Trophoblast cell (in vitro differentiated cells and primary cell): Measurements from ENCODE around the gene KDM1B.

Experiments used
- DNase-seq, 2 donors: peaks; one replicate each; pipeline ENCODE4 v3.0.0-alpha.2; 2016
- H2AFZ ChIP-seq: 2 replicates; pipeline ENCODE4 v1.6.1; 2013; ENCODE audit warnings: low read length, moderate library complexity, mild to moderate bottlenecking; ENCODE audit not compliant: insufficient read depth, poor library complexity
- H2AK5ac ChIP-seq: 2 replicates; pipeline ENCODE4 v1.6.1; 2013; ENCODE audit warnings: mild to moderate bottlenecking, low read length
- H2BK120ac ChIP-seq: 2 replicates; pipeline ENCODE4 v1.6.1; 2013; ENCODE audit warnings: low read length, mild to moderate bottlenecking, moderate library complexity; ENCODE audit not compliant: insufficient read depth, poor library complexity
- H2BK12ac ChIP-seq: 2 replicates; pipeline ENCODE4 v1.6.1; 2013; ENCODE audit warnings: mild to moderate bottlenecking, low read length, moderate library complexity
- H2BK5ac ChIP-seq: 2 replicates; pipeline ENCODE4 v1.6.1; 2013; ENCODE audit warnings: low read length, low read depth, moderate library complexity, mild to moderate bottlenecking; ENCODE audit not compliant: poor library complexity
- H3K14ac ChIP-seq: 2 replicates; pipeline ENCODE4 v1.6.1; 2013; ENCODE audit warnings: mild to moderate bottlenecking, low read length
- H3K18ac ChIP-seq: 2 replicates; pipeline ENCODE4 v1.6.1; 2013; ENCODE audit warnings: mild to moderate bottlenecking, low read length
- H3K23ac ChIP-seq: 2 replicates; pipeline ENCODE4 v1.6.1; 2013; ENCODE audit warnings: low read length
- H3K27ac ChIP-seq: 2 replicates; pipeline ENCODE4 v1.5.1; 2013; ENCODE audit warnings: low read depth, mild to moderate bottlenecking, inconsistent platforms, low read length, moderate library complexity
- H3K27me3 ChIP-seq: 2 replicates; pipeline ENCODE4 v1.6.1; 2013; ENCODE audit warnings: inconsistent platforms, mild to moderate bottlenecking, low read length, moderate library complexity; ENCODE audit not compliant: insufficient read depth
- H3K36me3 ChIP-seq, 2 experiments: 1 replicate in 1 of 2; 2 replicates in 1 of 2; pipeline ENCODE4 v1.6.1; 2013; ENCODE audit warnings: low read length in 2 of 2, mild to moderate bottlenecking in 2 of 2, moderate library complexity in 1 of 2; ENCODE audit not compliant: insufficient read depth in 2 of 2, control insufficient read depth in 1 of 2
- H3K4ac ChIP-seq: 2 replicates; pipeline ENCODE4 v1.6.1; 2013; ENCODE audit warnings: low read depth, mild to moderate bottlenecking, low read length, moderate library complexity
- H3K4me1 ChIP-seq, 2 experiments: 1 replicate in 1 of 2; 2 replicates in 1 of 2; pipeline ENCODE4 v1.6.1; 2013; ENCODE audit warnings: low read length in 2 of 2, mild to moderate bottlenecking in 2 of 2, moderate library complexity in 1 of 2; ENCODE audit not compliant: insufficient read depth in 2 of 2, control insufficient read depth in 1 of 2
- H3K4me2 ChIP-seq: 2 replicates; pipeline ENCODE4 v1.6.1; 2013; ENCODE audit warnings: inconsistent platforms, mild to moderate bottlenecking, low read length, moderate library complexity
- H3K4me3 ChIP-seq: 2 replicates; pipeline ENCODE4 v1.5.1; 2013; ENCODE audit warnings: mild to moderate bottlenecking, low read depth, low read length, inconsistent platforms
- H3K79me1 ChIP-seq: one replicate; pipeline ENCODE4 v1.6.1; 2013; ENCODE audit warnings: low read length
- H3K79me2 ChIP-seq: 2 replicates; pipeline ENCODE4 v1.6.1; 2013; ENCODE audit warnings: low read length, mild to moderate bottlenecking; ENCODE audit not compliant: control insufficient read depth, insufficient read depth, poor library complexity
- H3K9ac ChIP-seq: 2 replicates; pipeline ENCODE4 v1.6.1; 2013; ENCODE audit warnings: mild to moderate bottlenecking, low read length
- H3K9me3 ChIP-seq: 2 replicates; pipeline ENCODE4 v1.6.1; 2013; ENCODE audit warnings: low read depth, mild to moderate bottlenecking, control low read depth, inconsistent platforms, low read length; ENCODE audit not compliant: insufficient read depth
- H4K12ac ChIP-seq: 2 replicates; pipeline ENCODE4 v1.6.1; 2013; ENCODE audit warnings: low read depth, mild to moderate bottlenecking, low read length, moderate library complexity
- H4K8ac ChIP-seq: 2 replicates; pipeline ENCODE4 v1.6.1; 2013; ENCODE audit warnings: low read depth, mild to moderate bottlenecking, low read length, moderate library complexity
- H4K91ac ChIP-seq: one replicate; pipeline ENCODE4 v1.6.1; 2013; ENCODE audit warnings: low read depth, mild to moderate bottlenecking, low read length, moderate library complexity
- WGBS: extraction: QIAGEN DNeasy Blood & Tissue Kit; methylation state at CpG from one replicate; pipeline ENCODE4 v1.1.7; 2013; ENCODE audit warnings: missing lambda C conversion rate; ENCODE audit not compliant: insufficient read length, insufficient coverage; ENCODE audit errors: extremely low coverage; 5-methylcytosine and 5-hydroxymethylcytosine counted together

Gene KDM1B

GRCh38 chr6:18182568-18182967 is 27.3 kb downstream of the KDM1B start:
- no peak overlapping the region for H2AK5ac ChIP-seq
- no peak overlapping the region for H4K91ac ChIP-seq
- no peaks in the 10 kb centered on the region for H3K79me2 ChIP-seq
- H3K79me1 ChIP-seq = no peaks in the 10 kb centered on the region
- H3K4me2 ChIP-seq = no peak overlapping the region
- no peak for DNase-seq
- H2AFZ ChIP-seq = no peak overlapping the region
- no peak overlapping the region for H4K12ac ChIP-seq
- H2BK120ac ChIP-seq = no peak overlapping the region
- H3K23ac ChIP-seq = no peak overlapping the region
- no peak overlapping the region for H3K18ac ChIP-seq
- no peak overlapping the region for H3K14ac ChIP-seq
- H4K8ac ChIP-seq = no peak overlapping the region
- H3K27me3 ChIP-seq = no peaks in the 10 kb centered on the region
- no peak overlapping the region for H3K4ac ChIP-seq
- H3K27ac ChIP-seq = no peak overlapping the region
- no peak overlapping the region for H3K4me3 ChIP-seq
- H3K36me3 ChIP-seq = peaks cover 0 to 1% of the 10 kb centered on the region in 2 experiments
- no peak overlapping the region for H2BK5ac ChIP-seq
- WGBS = no CpG with 5 or more reads among the region's 4 CpGs
- H2BK12ac ChIP-seq = no peak overlapping the region
- no peak overlapping the region for H3K9ac ChIP-seq
- H3K9me3 ChIP-seq = no peaks in the 10 kb centered on the region
- peaks cover 2 to 3% of the 10 kb centered on the region in 2 experiments for H3K4me1 ChIP-seq

- H3K18ac ChIP-seq = no peak overlapping the region
- no peak overlapping the region for H3K4me2 ChIP-seq
- no peak overlapping the region for H2BK12ac ChIP-seq
- no peak overlapping the region for H3K4me3 ChIP-seq
- peaks cover 0 to 1% of the 10 kb centered on the region in 2 experiments for H3K36me3 ChIP-seq
- WGBS = no CpG with 5 or more reads among the region's 4 CpGs
- no peak overlapping the region for H2BK120ac ChIP-seq
- no peak overlapping the region for H4K8ac ChIP-seq
- H2BK5ac ChIP-seq = no peak overlapping the region
- no peak overlapping the region for H2AK5ac ChIP-seq
- no peaks in the 10 kb centered on the region for H3K79me2 ChIP-seq
- H4K91ac ChIP-seq = no peak overlapping the region
- H3K4me1 ChIP-seq = peaks cover 2 to 3% of the 10 kb centered on the region in 2 experiments
- no peaks in the 10 kb centered on the region for H3K27me3 ChIP-seq
- H3K27ac ChIP-seq = no peak overlapping the region
- no peak overlapping the region for H3K23ac ChIP-seq
- H3K79me1 ChIP-seq = no peaks in the 10 kb centered on the region
- no peak overlapping the region for H2AFZ ChIP-seq
- H3K9ac ChIP-seq = no peak overlapping the region
- no peak overlapping the region for H3K4ac ChIP-seq
- DNase-seq = no peak
- no peak overlapping the region for H4K12ac ChIP-seq
- no peak overlapping the region for H3K14ac ChIP-seq
- H3K9me3 ChIP-seq = no peaks in the 10 kb centered on the region
Measured at GRCh38 chr6:18183766-18184165, 28.5 kb downstream of the KDM1B start.

GRCh38 chr6:18185624-18186023 is 30.4 kb downstream of the KDM1B start:
- Histone ChIP-seq H3K9ac (no peak overlapping the region), H2BK120ac (no peak overlapping the region), H3K4me1 (peaks cover 2 to 3% of the 10 kb centered on the region in 2 experiments), H3K14ac (no peak overlapping the region), H4K12ac (no peak overlapping the region), H3K79me1 (no peaks in the 10 kb centered on the region), H3K4ac (no peak overlapping the region), H3K23ac (no peak overlapping the region), H3K27me3 (no peaks in the 10 kb centered on the region), H4K8ac (no peak overlapping the region), H3K36me3 (peaks cover 0 to 1% of the 10 kb centered on the region in 2 experiments), H3K79me2 (no peaks in the 10 kb centered on the region), H2AK5ac (no peak overlapping the region), H3K4me3 (no peak overlapping the region), H2BK12ac (no peak overlapping the region), H2BK5ac (no peak overlapping the region), H3K27ac (no peak overlapping the region), H3K18ac (no peak overlapping the region), H2AFZ (no peak overlapping the region), H3K4me2 (no peak overlapping the region), H4K91ac (no peak overlapping the region), H3K9me3 (no peaks in the 10 kb centered on the region)
- DNase-seq = no peak
- WGBS = no CpG with 5 or more reads among the region's 1 CpG

- Histone ChIP-seq H3K36me3 (peaks cover 0 to 1% of the 10 kb centered on the region in 2 experiments), H3K27ac (no peak overlapping the region), H2BK120ac (no peak overlapping the region), H2AK5ac (no peak overlapping the region), H2AFZ (no peak overlapping the region), H3K4me1 (peaks cover 2 to 3% of the 10 kb centered on the region in 2 experiments), H3K27me3 (no peaks in the 10 kb centered on the region), H3K4ac (no peak overlapping the region), H3K9me3 (no peaks in the 10 kb centered on the region), H4K8ac (no peak overlapping the region), H3K14ac (no peak overlapping the region), H3K4me3 (no peak overlapping the region), H3K18ac (no peak overlapping the region), H2BK5ac (no peak overlapping the region), H3K23ac (no peak overlapping the region), H4K91ac (no peak overlapping the region), H3K79me2 (no peaks in the 10 kb centered on the region), H3K79me1 (no peaks in the 10 kb centered on the region), H2BK12ac (no peak overlapping the region), H4K12ac (no peak overlapping the region), H3K9ac (no peak overlapping the region), H3K4me2 (no peak overlapping the region)
- peak in 1 of 2 donors; percentile 8 for DNase-seq
- no CpG with 5 or more reads among the region's 2 CpGs for WGBS
Measured at GRCh38 chr6:18186033-18186432, 30.8 kb downstream of the KDM1B start.
